OCI-LY3 (cell line): Measurements from ENCODE around the gene HSPA12B.

Experiments
- CTCF ChIP-seq: fragments of 200-600, 300-600 bp; sonication (generic); IDR thresholded peaks from 2 replicates; pipeline ENCODE4 v1.5.1; 2014; ENCODE audit warnings: antibody characterized with exemption, low read length, low read depth
- EZH2phosphoT487 ChIP-seq: fragments of 200-600 bp; shearing (Covaris generic); IDR thresholded peaks from 2 replicates; pipeline ENCODE4 v1.6.1; 2018; ENCODE audit warnings: antibody characterized with exemption, mixed run types, low read depth

- TF ChIP-seq CTCF: no peak
- no peak for TF ChIP-seq EZH2phosphoT487
Observed at GRCh38 chr20:3752386-3752759, 19.9 kb downstream of the HSPA12B start.
